HG03095 (cell line): ENCODE results near the gene ATXN1.
"Not testable (repeated sequence)": the region's sequence is repeated elsewhere in the genome, so short reads cannot be mapped to it uniquely, and the experiment has no call there.

Experiments used
- ATAC-seq: cut with Tn5 transposase; IDR thresholded peaks from one replicate; pipeline ENCODE4 v1.9.1; 2021; ENCODE audit warnings: moderate library complexity; ENCODE audit not compliant: unreplicated experiment

Gene ATXN1

DNA sequence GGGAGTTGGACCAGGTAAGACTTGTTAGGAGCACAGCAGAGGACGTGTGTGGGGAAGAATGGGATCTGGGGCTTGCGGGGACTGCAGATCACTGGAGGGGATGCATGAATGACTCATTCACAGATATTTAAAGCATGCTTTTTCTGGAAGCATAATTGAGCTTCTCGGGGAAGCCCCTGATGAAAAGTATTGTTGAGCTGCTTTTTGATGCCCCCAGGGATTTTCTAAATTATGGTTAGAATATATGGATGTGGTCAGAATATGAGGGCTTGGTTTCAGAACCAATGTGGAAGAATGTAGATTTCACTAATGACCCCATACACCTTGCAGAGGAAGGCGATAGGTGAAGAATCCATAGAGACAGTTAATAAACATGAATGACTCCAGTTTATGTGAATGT is 486.8 kb downstream of the ATXN1 start:
- ATAC-seq = no peak

DNA sequence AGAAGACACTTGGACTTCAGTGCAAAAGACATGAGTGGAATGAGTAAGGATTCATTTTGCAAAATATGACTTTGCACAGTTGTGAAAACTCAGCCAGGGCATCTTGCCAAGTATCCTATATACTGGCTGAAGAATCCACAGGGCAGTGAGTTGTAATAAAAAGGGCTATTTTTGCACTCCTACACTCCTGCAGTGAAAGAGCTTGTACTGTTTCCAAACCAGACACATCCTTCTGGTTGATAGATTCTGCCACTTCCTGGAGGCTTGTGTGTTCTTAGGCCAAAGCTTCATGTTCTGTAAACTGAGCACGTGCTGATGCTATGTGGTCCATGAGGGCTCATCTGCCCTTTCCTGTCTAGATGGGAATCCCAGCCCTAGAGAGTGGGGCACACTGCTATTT is 488.0 kb downstream of the ATXN1 start:
- no peak for ATAC-seq

DNA sequence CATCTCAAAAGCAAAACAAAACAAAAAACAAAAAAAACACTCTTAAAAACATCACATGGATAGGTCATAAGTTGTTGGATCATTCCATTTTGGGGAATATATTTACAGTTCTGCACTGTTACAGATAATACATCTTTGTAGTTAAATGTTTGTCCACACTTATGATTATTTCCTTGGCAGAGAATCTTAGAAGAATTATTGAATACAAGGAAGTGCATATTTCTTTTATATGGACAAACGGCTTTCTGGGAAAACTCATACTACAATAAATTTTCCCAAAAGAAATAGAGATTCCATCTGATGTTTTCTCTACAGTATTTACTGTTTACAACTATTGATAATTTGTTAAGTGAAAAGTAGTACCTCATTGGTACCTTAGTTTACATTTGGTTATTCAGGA is 489.1 kb downstream of the ATXN1 start:
- ATAC-seq = no peak

DNA sequence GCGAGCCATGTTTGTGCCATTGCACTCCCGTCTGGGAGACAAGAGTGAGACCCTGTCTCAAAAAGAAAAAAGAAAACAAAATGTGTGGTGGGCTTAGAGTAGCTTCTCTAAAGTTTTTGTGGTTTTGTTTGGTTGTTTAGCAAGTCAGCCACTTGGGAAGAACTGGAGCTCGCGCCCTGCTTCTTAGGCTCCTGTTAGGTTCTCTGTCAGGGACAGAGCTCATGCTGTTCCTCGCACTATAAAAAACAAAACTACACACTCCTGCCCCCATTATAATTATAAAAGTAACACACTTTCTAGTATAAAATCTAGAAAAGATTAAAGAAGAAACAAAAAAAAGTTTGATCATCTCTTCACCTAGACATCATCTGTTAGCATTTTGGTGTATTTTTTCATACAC is 489.8 kb downstream of the ATXN1 start:
- ATAC-seq = no peak

DNA sequence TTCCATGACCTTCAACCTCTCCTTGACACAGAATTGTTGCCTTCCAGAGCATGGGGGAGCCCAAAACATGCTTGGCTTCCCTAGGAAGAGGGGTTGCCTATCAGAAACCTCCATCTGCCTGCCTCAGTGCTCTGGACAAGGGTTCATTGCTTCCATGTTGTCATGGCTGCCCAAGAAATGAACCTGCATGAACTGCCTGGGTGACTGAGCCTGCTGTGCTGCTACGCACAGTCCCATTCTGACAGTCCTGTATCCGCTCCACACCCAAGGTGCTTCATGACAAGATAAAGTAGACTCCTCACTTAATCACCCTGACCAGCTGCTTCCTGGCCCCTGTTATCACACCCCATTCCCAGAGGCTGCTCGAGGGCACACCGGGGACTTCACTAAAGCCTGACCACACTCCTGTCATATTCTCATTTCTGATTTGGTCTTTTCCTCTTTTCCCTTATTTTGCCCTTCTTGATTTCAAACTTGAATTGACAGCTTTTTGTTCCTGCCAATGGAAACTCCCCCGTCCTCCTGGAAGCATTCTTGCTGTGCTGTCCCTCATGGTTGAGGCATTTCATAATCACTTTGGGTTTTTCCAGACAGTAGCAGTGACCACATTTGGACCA is 491.0 kb downstream of the ATXN1 start:
- ATAC-seq = no peak

DNA sequence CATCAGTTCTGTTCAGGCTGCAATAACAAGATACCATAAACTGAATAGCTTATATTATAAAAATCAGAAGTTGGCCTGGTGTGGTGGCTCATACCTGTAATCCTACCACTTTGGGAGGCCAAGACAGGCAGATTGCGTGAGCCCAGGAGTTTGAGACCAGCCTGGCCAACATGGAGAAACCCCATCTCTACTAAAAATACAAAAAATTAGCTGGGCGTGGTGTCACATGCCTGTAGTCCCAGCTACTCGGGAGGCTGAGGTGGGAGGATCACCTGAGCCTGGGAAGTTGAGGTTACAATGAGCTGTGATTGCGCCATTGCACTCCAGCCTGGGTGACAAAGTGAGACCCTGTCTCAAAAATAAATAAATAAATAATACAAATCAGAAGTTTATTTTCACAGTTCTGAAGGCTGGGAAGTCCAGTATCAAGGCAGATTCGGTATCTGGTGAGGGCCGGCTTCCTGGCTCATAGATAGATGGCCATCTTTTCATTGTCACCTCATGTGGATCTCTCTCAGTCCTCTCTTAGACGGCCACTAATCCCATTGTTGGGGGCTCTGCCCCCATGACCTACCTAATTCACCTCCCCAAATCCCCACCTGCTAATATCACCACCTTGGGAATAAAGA is 491.7 kb downstream of the ATXN1 start:
- not testable (repeated sequence) for ATAC-seq

DNA sequence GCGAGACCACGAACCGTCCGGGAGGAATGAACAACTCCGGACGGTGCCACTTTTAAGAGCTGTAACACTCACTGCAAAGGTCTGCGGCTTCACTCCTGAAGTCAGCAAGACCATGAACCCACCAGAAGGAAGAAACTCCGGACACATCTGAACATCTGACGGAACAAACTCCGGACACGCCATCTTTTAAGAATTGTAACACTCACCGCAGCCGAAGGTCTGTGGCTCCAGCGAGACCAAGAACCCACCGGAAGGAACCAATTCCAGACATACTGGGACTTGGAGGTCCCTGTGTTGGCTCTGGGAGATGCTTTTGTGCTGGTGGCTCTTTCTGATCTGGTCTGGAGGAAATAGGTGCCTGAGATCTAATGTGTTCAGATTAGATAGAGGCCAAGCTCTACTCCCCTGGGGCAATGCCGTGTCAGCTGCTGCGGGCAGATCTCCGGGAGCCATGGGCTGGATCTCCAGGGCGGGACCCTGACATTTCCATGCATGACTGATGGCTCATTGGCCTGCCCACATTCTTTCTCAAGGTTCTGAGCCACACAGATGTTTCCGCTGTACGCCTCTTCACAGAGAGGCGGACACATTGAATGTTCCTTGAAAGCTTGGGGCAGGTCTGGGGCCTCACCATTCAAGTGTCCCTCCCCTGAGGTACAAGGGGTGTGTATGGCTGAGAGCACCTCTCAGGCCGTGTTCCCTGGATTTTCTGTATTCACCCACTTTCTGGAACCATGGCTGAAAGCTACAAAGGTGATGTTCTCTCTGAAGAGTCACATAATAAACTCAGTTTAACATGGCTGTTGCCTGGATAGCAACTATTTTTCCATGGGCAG is 493.6 kb downstream of the ATXN1 start:
- ATAC-seq = no peak

DNA sequence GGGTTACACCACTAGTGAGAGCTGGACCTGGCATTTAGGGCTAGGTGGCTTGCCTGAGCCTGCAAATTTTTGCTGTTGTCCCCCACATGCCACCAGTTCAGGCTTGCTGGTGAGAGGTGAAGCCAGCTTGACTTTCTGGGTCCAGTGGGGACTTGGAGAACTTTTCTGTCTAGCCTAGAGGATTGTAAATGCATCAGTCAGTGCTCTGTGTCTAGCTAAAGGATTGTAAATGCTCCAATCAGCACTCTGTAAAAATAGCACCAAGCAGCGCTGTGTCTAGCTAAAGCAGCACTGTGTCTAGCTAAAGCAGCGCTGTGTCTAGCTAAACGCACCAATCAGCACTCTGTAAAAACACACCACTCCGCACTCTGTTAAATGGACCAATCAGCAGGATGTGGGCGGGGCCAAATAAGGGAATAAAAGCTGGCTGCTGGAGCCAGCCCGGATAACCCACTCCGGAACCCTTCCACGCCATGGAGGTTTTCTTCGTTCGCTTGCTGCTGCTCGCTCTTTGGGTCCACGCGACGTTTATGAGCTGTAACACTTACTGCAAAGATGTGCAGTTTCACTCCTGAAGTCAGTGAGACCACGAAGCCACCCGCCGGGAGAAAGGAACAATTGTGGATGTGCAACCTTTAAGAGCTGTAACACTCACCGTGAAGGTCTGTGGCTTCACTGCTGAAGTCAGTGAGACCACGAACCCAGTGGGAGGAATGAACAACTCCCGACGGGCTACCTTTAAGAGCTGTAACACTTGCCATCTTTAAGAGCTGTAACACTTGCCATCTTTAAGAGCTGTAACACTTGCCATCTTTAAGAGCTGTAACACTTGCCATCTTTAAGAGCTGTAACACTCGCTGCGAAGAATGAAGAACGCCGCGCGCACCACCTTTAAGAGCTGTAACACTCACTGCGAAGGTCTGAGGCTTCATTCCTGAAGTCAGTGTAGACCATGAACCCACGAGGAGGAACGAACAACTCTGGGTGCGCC is 495.6 kb downstream of the ATXN1 start:
- ATAC-seq = no peak

DNA sequence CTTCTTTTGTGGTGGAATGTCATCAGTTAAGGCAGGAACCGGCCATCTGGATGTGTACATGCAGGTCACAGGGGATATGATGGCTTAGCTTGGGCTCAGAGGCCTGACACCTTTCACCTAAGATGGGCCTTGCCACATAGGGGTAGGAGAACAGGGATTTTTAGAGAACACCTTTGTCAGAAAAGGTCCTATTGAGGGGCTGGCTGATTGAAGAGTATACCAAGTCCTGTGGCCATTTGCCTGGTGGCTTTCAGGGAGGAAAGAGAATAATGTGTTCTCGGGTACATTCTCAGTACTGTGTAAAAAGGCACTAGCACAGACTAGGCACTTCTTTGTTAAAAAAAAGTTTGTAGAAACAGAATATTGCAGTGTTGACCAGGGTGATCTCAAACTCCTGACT is 496.5 kb downstream of the ATXN1 start:
- ATAC-seq = no peak

DNA sequence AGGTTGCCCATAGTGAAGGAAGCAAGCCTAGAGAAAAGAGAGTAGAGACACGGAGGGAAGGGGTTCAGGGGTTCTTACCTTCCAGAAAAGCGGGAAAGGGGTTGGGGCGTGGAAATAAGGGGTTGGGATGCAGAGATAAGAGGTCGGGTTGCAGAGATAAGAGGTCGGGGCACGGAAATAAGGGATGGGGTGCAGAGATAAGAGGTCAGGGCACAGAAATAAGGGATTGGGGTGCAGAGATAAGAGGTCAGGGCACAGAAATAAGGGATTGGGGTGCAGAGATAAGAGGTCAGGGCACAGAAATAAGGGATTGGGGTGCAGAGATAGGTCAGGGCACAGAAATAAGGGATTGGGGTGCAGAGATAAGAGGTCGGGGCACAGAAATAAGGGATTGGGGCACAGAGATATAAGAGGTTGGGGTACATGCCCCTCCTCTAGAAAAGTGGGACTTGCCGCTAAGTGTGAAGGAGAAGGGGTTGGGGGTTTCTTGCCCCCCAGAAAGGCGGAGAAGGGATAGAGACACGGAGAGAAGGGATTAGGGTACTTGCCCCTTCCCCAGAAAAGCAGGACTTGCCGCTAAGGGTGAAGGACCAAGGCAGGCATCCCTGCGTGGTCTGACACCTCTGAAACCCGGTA is 497.7 kb downstream of the ATXN1 start:
- not testable (repeated sequence) for ATAC-seq

DNA sequence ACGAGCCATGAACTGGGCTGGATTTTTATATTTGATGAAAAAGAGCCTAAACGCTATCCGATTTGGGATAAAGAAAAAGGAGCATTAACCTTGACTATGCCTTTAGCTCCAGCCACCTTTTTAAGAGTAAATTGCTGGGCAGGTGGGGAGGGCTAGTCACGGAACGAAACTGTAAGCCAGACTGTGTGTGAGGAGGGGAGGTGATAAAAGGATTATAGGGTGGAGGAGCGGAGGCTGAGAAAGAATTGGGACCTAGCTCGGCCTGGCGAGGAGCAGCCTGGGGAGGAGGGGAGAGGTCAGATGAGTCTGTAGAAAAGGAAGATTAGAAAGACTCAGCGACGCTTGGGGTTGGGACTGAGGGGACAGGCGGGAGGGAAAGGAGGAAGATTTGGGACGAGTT is 498.5 kb downstream of the ATXN1 start:
- not testable (repeated sequence) for ATAC-seq

DNA sequence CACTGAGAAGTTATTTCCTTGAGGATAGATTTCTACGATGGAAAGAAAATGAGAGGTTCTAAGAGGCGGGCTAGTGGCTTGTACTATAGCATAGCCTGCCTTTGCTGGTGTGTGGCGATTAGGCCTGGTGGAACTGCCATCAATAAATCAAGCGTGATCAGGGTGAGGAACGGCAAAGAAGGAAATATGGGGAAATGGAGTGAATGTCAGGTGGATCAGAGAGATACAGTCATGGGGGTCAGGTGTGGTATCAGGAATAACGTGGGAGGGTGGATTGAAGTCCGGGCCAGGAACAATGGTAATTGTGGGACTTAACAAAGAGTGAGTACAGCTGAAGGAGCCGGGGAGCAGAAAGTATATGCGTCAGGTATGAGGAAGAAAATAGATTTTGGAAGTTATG is 500.7 kb downstream of the ATXN1 start:
- ATAC-seq = not testable (repeated sequence)

DNA sequence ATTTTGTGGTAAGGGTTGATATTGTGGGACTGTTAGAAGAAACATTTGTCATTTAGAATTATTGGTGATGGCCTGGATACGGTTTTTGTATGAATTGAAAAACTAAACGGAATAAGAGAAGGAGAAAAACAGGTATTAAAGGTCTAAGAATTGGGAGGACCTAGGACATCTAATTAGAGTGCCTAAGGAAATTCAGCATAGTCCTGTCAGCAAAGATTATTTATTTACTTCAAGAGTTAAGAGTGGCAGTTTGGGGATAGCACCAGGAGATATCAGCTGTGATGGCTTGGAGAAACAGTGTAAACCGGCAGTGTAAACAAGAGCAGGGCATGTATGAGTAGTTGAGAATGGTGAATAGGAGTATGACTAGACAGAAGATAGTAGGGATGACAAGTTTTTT is 501.7 kb downstream of the ATXN1 start:
- not testable (repeated sequence) for ATAC-seq

DNA sequence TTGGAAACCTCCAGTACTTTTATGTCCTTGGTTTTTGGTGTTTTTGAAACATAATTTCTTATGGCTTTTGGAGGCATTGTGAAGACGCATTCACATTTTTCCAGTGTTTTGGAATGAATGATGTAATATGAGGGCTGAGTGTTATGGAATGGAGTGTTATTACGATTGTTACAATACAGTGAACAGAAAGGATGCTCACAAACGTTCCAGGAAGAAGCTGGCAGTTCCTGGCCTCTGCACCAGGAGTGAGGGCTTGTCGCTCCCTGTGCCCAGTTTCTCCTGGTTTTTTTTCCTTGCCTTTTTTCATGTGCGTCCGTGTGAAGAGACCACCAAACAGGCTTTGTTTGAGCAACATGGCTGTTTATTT is 502.6 kb downstream of the ATXN1 start:
- no peak for ATAC-seq

DNA sequence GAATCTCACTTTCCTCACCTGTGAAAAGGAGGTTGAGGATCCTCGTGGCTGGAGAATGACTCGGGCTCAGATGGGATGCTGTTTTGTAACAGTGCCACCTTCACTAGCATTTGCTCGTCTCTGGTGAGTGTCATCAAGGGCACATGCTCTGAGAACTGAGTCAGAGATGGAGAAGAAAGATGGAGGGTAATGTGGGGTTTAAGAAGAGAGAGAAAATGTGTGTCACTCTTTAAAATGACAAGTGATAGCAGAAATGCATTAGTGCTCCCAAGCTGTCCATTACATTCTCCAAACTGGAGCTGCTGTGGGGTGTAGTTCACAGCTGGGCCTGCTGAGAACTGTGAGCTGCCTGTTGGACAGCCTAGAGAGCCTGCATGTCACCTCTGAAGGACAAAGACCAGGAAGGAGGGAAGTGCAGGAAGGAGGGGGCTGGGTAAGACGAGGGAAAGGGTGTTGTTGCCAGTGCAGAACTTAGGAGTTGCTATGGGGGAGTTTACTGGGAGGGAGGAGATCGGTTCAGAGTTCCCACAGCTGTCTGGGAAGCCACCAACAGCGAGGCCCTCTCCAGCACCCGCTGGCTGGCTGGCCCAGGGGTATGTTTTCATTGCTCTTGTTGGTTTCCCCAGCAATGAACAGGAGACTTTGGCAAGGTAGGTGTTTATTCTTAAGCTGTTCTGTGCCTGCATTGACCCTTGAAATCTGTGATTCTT is 503.1 kb downstream of the ATXN1 start:
- no peak for ATAC-seq

DNA sequence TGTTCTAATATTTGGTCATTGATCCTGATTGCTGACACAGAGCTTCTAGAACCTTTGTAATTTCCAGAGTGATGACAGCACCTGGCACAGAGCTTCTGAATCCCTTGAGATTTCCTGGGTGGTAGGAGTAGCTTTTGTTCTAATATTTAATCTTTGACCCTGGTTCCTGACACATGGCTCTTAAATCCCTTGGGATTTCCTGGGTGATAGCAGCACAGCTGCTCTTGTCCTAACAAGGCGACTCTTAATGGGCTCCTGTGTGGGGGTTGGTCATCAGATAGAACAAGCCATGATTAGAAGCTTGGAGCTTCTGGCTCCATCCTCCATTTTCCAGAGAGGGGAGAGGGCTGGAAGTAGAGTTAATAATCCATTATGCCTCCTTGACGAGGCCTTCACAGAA is 504.5 kb downstream of the ATXN1 start:
- no peak for ATAC-seq

DNA sequence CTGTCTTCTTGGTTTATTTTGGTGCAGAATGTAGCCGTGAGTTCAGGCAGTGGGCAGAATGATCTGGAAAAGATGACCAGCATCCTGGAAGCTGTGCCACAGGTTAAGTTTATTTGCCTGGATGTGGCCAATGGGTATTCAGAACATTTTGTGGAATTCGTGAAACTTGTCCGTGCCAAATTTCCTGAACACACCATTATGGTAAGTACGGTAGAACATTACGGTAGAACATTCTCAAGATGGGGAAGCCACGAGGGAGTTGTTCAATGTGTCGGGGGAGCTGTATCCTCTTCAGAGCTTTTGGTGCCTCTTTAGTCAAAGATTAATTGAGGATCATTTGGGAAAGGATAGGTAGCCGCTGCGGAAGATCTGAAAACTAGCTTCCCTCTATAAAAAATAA is 506.7 kb downstream of the ATXN1 start:
- no peak for ATAC-seq

DNA sequence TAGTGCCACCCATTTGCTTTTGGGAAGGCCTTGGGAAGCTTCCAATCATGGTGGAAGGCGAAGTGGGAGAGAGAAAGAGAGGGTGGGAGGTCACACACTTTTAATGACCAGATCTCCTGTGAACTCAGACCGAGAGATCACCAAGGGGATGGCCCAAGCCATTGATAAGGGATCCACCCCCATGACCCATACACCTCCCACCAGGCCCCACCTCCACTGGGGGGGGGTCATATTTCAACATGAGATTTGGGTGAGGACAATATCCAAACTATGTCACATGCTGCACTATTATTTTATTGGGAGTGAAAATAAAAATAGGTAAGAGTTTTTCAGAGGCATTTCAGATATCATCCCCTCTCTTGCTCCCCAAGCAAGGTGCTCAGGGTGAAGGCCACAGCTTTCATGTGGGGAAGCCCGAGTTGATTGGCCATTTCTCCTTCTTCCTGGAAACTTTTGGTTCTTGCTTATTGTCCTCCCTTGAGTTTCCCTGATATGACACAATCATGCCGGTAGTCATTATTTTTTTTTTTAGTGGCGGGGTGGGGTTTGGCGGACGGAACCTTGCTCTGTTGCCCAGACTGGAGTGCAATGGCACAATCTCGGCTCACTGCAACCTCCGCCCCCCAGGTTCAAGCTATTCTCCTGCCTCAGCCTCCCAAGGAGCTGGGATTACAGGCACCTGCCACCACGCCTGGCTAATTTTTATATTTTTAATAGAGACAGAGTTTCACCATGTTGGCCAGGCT is 507.7 kb downstream of the ATXN1 start:
- ATAC-seq = no peak

DNA sequence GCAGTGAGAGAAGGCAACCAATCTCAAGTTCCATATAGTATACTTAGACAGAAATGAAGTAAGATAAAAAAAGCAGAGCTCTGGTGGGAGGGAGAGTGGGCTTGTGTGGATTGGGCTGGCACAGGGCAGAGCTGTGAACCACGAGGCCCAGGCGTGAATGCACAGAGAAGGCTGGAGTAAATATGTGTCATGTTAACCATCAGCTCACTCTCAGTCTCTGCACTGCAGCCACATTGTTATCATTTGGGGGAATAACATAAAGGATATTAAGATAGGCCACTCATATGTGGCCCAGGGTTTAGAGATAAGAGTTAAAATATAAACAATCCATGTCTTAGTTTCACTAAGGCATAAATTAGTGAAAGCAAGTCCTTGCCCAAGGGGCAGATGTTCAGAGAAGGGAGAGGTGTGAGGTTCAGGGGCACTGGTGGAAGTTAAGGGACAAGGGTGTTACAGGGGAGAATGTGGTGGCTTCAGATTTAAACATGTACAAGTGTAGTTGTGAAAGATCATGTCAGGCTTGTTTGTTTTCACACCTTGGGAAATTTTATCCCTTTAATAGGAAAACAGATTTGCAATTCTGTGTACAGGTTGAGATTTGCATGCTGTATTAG is 508.5 kb downstream of the ATXN1 start:
- no peak for ATAC-seq
